Measurements from ENCODE around the gene GLIS1.

GLIS1 gene

GRCh38 chr1:53696990-53697389, 42.0 kb downstream of the GLIS1 start:
- no peaks in the 10 kb centered on the region for H3K36me3 ChIP-seq (ENCODE audit: control insufficient read depth in 5 of 5, insufficient read depth in 5 of 5, low read length in 5 of 5)
- no peak overlapping the region for H3K9ac ChIP-seq (ENCODE audit: low read length in 5 of 5)
- no peaks in the 10 kb centered on the region for H3K9me3 ChIP-seq (ENCODE audit: control insufficient read depth in 5 of 5, low read length in 5 of 5)
- H3K27me3 ChIP-seq (ENCODE audit: control insufficient read depth in 5 of 5, insufficient read depth in 4 of 5, low read length in 5 of 5): peaks cover 0 to 14% (median 0%) of the 10 kb centered on the region in 5 donors
- peaks cover 0 to 5% (median 0%) of the 10 kb centered on the region in 5 donors for H3K4me1 ChIP-seq (ENCODE audit: control insufficient read depth in 5 of 5, insufficient read depth in 5 of 5, low read length in 5 of 5)
- H3K27ac ChIP-seq (ENCODE audit: low read depth, low read length): no peak overlapping the region
- no peak overlapping the region for H3K4me3 ChIP-seq (ENCODE audit: low read depth in 1 of 5, low read length in 5 of 5)

- Histone ChIP-seq H3K27ac (ENCODE audit: low read depth, low read length) (no peak overlapping the region), H3K9me3 (ENCODE audit: control insufficient read depth in 5 of 5, low read length in 5 of 5) (no peaks in the 10 kb centered on the region), H3K4me1 (ENCODE audit: control insufficient read depth in 5 of 5, insufficient read depth in 5 of 5, low read length in 5 of 5) (peaks cover 0 to 5% (median 0%) of the 10 kb centered on the region in 5 donors), H3K36me3 (ENCODE audit: control insufficient read depth in 5 of 5, insufficient read depth in 5 of 5, low read length in 5 of 5) (no peaks in the 10 kb centered on the region), H3K27me3 (ENCODE audit: control insufficient read depth in 5 of 5, insufficient read depth in 4 of 5, low read length in 5 of 5) (peaks cover 0 to 14% (median 0%) of the 10 kb centered on the region in 5 donors), H3K9ac (ENCODE audit: low read length in 5 of 5) (no peak overlapping the region), H3K4me3 (ENCODE audit: low read depth in 1 of 5, low read length in 5 of 5) (no peak overlapping the region)
These were observed 42.4 kb downstream of the GLIS1 start for GRCh38 chr1:53696571-53696970.

GRCh38 chr1:53696051-53696450, 42.9 kb downstream of the GLIS1 start:
- Histone ChIP-seq H3K36me3 (ENCODE audit: control insufficient read depth in 5 of 5, insufficient read depth in 5 of 5, low read length in 5 of 5) (no peaks in the 10 kb centered on the region), H3K4me3 (ENCODE audit: low read depth in 1 of 5, low read length in 5 of 5) (no peak overlapping the region), H3K4me1 (ENCODE audit: control insufficient read depth in 5 of 5, insufficient read depth in 5 of 5, low read length in 5 of 5) (peaks cover 0 to 5% (median 0%) of the 10 kb centered on the region in 5 donors), H3K27me3 (ENCODE audit: control insufficient read depth in 5 of 5, insufficient read depth in 4 of 5, low read length in 5 of 5) (peaks cover 0 to 14% (median 0%) of the 10 kb centered on the region in 5 donors), H3K27ac (ENCODE audit: low read depth, low read length) (no peak overlapping the region), H3K9ac (ENCODE audit: low read length in 5 of 5) (no peak overlapping the region), H3K9me3 (ENCODE audit: control insufficient read depth in 5 of 5, low read length in 5 of 5) (no peaks in the 10 kb centered on the region)

- no peaks in the 10 kb centered on the region for H3K36me3 ChIP-seq (ENCODE audit: control insufficient read depth in 5 of 5, insufficient read depth in 5 of 5, low read length in 5 of 5)
- no peaks in the 10 kb centered on the region for H3K9me3 ChIP-seq (ENCODE audit: control insufficient read depth in 5 of 5, low read length in 5 of 5)
- H3K9ac ChIP-seq (ENCODE audit: low read length in 5 of 5): no peak overlapping the region
- no peak overlapping the region for H3K27ac ChIP-seq (ENCODE audit: low read depth, low read length)
- peaks cover 0 to 5% (median 0%) of the 10 kb centered on the region in 5 donors for H3K4me1 ChIP-seq (ENCODE audit: control insufficient read depth in 5 of 5, insufficient read depth in 5 of 5, low read length in 5 of 5)
- peaks cover 0 to 14% (median 2%) of the 10 kb centered on the region in 5 donors for H3K27me3 ChIP-seq (ENCODE audit: control insufficient read depth in 5 of 5, insufficient read depth in 4 of 5, low read length in 5 of 5)
- no peak overlapping the region for H3K4me3 ChIP-seq (ENCODE audit: low read depth in 1 of 5, low read length in 5 of 5)
These were observed 43.8 kb downstream of the GLIS1 start for GRCh38 chr1:53695116-53695515.

DNA sequence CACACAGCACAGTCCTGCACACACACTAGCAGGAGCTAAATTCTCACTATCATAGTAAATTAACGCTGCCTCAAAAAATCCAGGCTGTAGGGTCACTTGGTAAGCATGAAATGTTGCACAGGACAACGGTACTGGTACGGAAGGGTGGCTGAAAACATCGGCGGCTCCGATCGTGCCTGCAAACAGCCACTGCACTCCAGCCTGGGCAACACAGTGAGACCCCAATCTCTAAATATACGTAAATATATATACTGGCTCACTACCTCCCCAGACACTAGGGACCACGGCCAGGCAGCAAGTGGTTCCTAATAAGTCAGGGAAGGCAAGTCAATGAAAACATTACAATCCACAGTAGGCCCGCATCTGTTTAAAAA, 44.3 kb downstream of the GLIS1 start:
- H3K9me3 ChIP-seq (ENCODE audit: control insufficient read depth in 5 of 5, low read length in 5 of 5): no peaks in the 10 kb centered on the region
- no peak overlapping the region for H3K4me3 ChIP-seq (ENCODE audit: low read depth in 1 of 5, low read length in 5 of 5)
- no peak overlapping the region for H3K27ac ChIP-seq (ENCODE audit: low read depth, low read length)
- no peak overlapping the region for H3K9ac ChIP-seq (ENCODE audit: low read length in 5 of 5)
- H3K27me3 ChIP-seq (ENCODE audit: control insufficient read depth in 5 of 5, insufficient read depth in 4 of 5, low read length in 5 of 5): peaks cover 0 to 18% (median 3%) of the 10 kb centered on the region in 5 donors
- peaks cover 0 to 5% (median 0%) of the 10 kb centered on the region in 5 donors for H3K4me1 ChIP-seq (ENCODE audit: control insufficient read depth in 5 of 5, insufficient read depth in 5 of 5, low read length in 5 of 5)
- no peaks in the 10 kb centered on the region for H3K36me3 ChIP-seq (ENCODE audit: control insufficient read depth in 5 of 5, insufficient read depth in 5 of 5, low read length in 5 of 5)

DNA sequence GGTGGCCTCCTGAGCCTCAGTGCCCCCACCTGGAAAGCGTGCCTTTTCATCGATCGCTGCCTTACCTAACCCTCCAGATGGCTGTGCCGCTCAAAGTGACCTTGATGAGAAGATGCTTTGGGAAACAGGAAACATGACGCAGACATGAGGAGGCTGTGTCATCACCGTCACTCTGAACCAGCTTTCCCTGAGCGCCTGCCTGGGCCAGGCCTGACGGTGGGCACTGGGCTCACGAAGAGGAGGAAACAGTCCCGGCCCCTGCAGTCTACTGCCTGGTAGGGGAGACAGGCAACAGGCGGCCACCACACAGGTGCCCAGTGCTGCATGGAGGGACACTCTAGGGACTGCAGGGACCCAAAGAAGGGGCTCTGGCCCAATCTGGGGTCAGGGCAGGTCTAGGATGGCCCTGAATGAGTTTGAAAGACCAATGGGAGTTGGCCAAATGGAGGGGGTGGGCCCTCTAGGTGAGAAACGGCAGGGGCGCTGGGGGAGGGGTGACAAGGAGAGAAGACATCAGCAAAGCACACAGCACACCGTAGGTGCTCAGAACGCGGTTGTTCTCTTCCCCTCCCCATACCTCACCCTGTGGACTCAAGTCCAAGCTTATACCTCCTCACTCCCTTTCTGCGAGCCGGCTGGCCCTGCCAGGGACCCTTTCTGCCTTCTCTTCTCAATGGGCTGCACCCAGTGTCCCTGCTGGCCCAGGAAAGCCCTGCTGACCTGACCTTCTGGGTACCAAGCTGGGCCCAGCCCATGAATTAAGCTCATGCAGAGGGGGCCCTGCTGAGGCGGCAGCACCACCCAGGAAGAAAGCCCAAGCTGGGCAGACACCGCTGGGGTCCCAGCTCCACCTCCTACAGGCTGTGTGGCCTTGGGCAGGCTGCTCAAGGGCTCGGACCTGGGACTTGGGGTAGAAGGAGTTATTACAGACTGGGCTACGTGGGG, 44.9 kb downstream of the GLIS1 start:
- Histone ChIP-seq H3K27me3 (ENCODE audit: control insufficient read depth in 5 of 5, insufficient read depth in 4 of 5, low read length in 5 of 5) (peaks cover 0 to 19% (median 3%) of the 10 kb centered on the region in 5 donors), H3K36me3 (ENCODE audit: control insufficient read depth in 5 of 5, insufficient read depth in 5 of 5, low read length in 5 of 5) (no peaks in the 10 kb centered on the region), H3K27ac (ENCODE audit: low read depth, low read length) (no peak overlapping the region), H3K9me3 (ENCODE audit: control insufficient read depth in 5 of 5, low read length in 5 of 5) (no peaks in the 10 kb centered on the region), H3K9ac (ENCODE audit: low read length in 5 of 5) (no peak overlapping the region), H3K4me3 (ENCODE audit: low read depth in 1 of 5, low read length in 5 of 5) (no peak overlapping the region), H3K4me1 (ENCODE audit: control insufficient read depth in 5 of 5, insufficient read depth in 5 of 5, low read length in 5 of 5) (peaks cover 0 to 5% (median 0%) of the 10 kb centered on the region in 5 donors)

GRCh38 chr1:53693339-53693738, 45.6 kb downstream of the GLIS1 start:
- Histone ChIP-seq H3K9me3 (ENCODE audit: control insufficient read depth in 5 of 5, low read length in 5 of 5) (no peaks in the 10 kb centered on the region), H3K4me1 (ENCODE audit: control insufficient read depth in 5 of 5, insufficient read depth in 5 of 5, low read length in 5 of 5) (peaks cover 0 to 4% (median 0%) of the 10 kb centered on the region in 5 donors), H3K9ac (ENCODE audit: low read length in 5 of 5) (no peak overlapping the region), H3K4me3 (ENCODE audit: low read depth in 1 of 5, low read length in 5 of 5) (no peak overlapping the region), H3K27ac (ENCODE audit: low read depth, low read length) (no peak overlapping the region), H3K27me3 (ENCODE audit: control insufficient read depth in 5 of 5, insufficient read depth in 4 of 5, low read length in 5 of 5) (peaks cover 0 to 24% (median 3%) of the 10 kb centered on the region in 5 donors), H3K36me3 (ENCODE audit: control insufficient read depth in 5 of 5, insufficient read depth in 5 of 5, low read length in 5 of 5) (no peaks in the 10 kb centered on the region)

DNA sequence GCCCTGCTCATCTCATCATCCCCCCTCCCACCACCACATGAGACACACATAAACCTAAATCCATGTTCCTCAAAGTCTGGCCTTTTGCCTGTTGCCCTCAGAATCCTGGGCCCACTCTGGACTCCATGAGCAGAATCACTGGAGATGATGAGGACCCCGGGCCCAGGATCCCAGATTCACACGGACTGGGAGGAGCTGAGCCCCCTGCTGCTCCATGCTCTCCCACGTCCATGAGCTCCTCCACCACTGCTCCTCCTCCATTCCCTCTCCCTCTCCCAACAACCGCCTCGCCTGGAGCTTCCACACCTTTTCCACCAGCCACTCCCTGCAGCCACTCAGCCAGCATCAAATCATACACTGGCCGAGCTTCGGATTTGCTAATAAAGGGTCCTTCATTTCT, 47.6 kb downstream of the GLIS1 start:
- Histone ChIP-seq H3K27me3 (ENCODE audit: control insufficient read depth in 5 of 5, insufficient read depth in 4 of 5, low read length in 5 of 5) (peaks cover 0 to 39% (median 14%) of the 10 kb centered on the region in 5 donors), H3K9ac (ENCODE audit: low read length in 5 of 5) (no peak overlapping the region), H3K36me3 (ENCODE audit: control insufficient read depth in 5 of 5, insufficient read depth in 5 of 5, low read length in 5 of 5) (no peaks in the 10 kb centered on the region), H3K4me3 (ENCODE audit: low read depth in 1 of 5, low read length in 5 of 5) (no peak overlapping the region), H3K27ac (ENCODE audit: low read depth, low read length) (no peak overlapping the region), H3K4me1 (ENCODE audit: control insufficient read depth in 5 of 5, insufficient read depth in 5 of 5, low read length in 5 of 5) (no peaks in the 10 kb centered on the region), H3K9me3 (ENCODE audit: control insufficient read depth in 5 of 5, low read length in 5 of 5) (no peaks in the 10 kb centered on the region)

DNA sequence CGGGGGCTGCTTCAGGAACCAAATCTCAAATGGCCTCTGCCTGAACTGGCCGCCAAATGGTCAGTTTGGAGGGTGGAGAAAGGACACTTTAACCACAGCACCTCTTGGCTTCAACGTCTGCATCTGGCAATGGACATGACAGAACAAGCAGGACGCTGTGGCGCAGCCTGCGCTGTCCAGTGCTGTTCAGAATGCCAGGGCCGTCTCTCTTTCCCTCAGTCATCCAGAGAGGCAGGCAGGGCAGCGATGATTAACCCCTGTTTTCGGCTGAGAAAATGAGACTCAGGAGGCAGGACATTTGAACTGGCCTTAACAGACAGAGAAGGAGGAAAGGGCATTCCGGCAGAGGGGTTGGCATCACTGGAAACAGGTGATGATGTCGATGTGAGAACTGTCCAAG, 48.6 kb downstream of the GLIS1 start:
- Histone ChIP-seq H3K4me3 (ENCODE audit: low read depth in 1 of 5, low read length in 5 of 5) (no peak overlapping the region), H3K9ac (ENCODE audit: low read length in 5 of 5) (no peak overlapping the region), H3K36me3 (ENCODE audit: control insufficient read depth in 5 of 5, insufficient read depth in 5 of 5, low read length in 5 of 5) (no peaks in the 10 kb centered on the region), H3K4me1 (ENCODE audit: control insufficient read depth in 5 of 5, insufficient read depth in 5 of 5, low read length in 5 of 5) (peaks cover 0 to 7% (median 0%) of the 10 kb centered on the region in 5 donors), H3K9me3 (ENCODE audit: control insufficient read depth in 5 of 5, low read length in 5 of 5) (no peaks in the 10 kb centered on the region), H3K27me3 (ENCODE audit: control insufficient read depth in 5 of 5, insufficient read depth in 4 of 5, low read length in 5 of 5) (peaks cover 0 to 48% (median 19%) of the 10 kb centered on the region in 5 donors), H3K27ac (ENCODE audit: low read depth, low read length) (no peak overlapping the region)

- Histone ChIP-seq H3K27ac (ENCODE audit: low read depth, low read length) (no peak overlapping the region), H3K36me3 (ENCODE audit: control insufficient read depth in 5 of 5, insufficient read depth in 5 of 5, low read length in 5 of 5) (no peaks in the 10 kb centered on the region), H3K4me1 (ENCODE audit: control insufficient read depth in 5 of 5, insufficient read depth in 5 of 5, low read length in 5 of 5) (peaks cover 0 to 12% (median 0%) of the 10 kb centered on the region in 5 donors), H3K9me3 (ENCODE audit: control insufficient read depth in 5 of 5, low read length in 5 of 5) (no peaks in the 10 kb centered on the region), H3K4me3 (ENCODE audit: low read depth in 1 of 5, low read length in 5 of 5) (no peak overlapping the region), H3K27me3 (ENCODE audit: control insufficient read depth in 5 of 5, insufficient read depth in 4 of 5, low read length in 5 of 5) (peaks cover 0 to 52% (median 19%) of the 10 kb centered on the region in 5 donors), H3K9ac (ENCODE audit: low read length in 5 of 5) (no peak overlapping the region)
These were observed 49.1 kb downstream of the GLIS1 start for GRCh38 chr1:53689736-53690326.

Measured in subcutaneous abdominal adipose tissue (tissue), 5 donors.